HEK293T (cell line): ENCODE data around the gene PICALM.

Experiments used
- CTCF ChIA-PET: fragments of 350-600 bp; formaldehyde crosslinking; extraction: SDS; loops from one replicate; lab custom pipeline; 2021; ENCODE audit warnings: antibody characterized with exemption, inconsistent platforms; lab: Yijun Ruan, JAX
- POLR2A ChIA-PET: fragments of 350-600 bp; formaldehyde crosslinking; extraction: SDS; loops from one replicate; lab custom pipeline; 2020; ENCODE audit warnings: antibody characterized with exemption, inconsistent platforms; lab: Yijun Ruan, JAX
- DNase-seq: peaks from one replicate; pipeline ENCODE4 v3.0.0; 2012; ENCODE audit warnings: mixed read lengths; ENCODE audit errors: extremely low spot score
- ARNT ChIP-seq: fragments of 450-650 bp; IDR thresholded peaks from 2 replicates; pipeline ENCODE4 v1.6.1; 2017; ENCODE audit warnings: mild to moderate bottlenecking
- BHLHE40 ChIP-seq: fragments of 450-650 bp; IDR thresholded peaks from 2 replicates; pipeline ENCODE4 v1.6.1; 2016; ENCODE audit warnings: mild to moderate bottlenecking, moderate library complexity, borderline replicate concordance
- CTBP1 ChIP-seq: fragments of 450-650 bp; IDR thresholded peaks from 2 replicates; pipeline ENCODE4 v1.6.1; 2016; ENCODE audit warnings: borderline replicate concordance
- ELF4 ChIP-seq: fragments of 450-650 bp; IDR thresholded peaks from 2 replicates; pipeline ENCODE4 v1.6.1; 2017; ENCODE audit warnings: antibody characterized with exemption
- FOXA1 ChIP-seq: fragments of 450-650 bp; IDR thresholded peaks from 2 replicates; pipeline ENCODE4 v1.6.1; 2016; ENCODE audit warnings: mild to moderate bottlenecking
- FOXK2 ChIP-seq: fragments of 450-650 bp; IDR thresholded peaks from 2 replicates; pipeline ENCODE4 v1.6.1; 2016; ENCODE audit warnings: mild to moderate bottlenecking
- FOXM1 ChIP-seq: fragments of 450-650 bp; IDR thresholded peaks from 2 replicates; pipeline ENCODE4 v1.6.1; 2017; ENCODE audit warnings: mild to moderate bottlenecking, borderline replicate concordance
- HDGF ChIP-seq: fragments of 450-650 bp; IDR thresholded peaks from 2 replicates; pipeline ENCODE4 v1.6.1; 2017; ENCODE audit warnings: antibody characterized with exemption, borderline replicate concordance
- L3MBTL2 ChIP-seq: fragments of 450-650 bp; conservative IDR thresholded peaks from 2 replicates; pipeline ENCODE4 v1.6.1; 2016; ENCODE audit warnings: mild to moderate bottlenecking
- LEF1 ChIP-seq: fragments of 450-650 bp; IDR thresholded peaks from 2 replicates; pipeline ENCODE4 v1.6.1; 2017; ENCODE audit warnings: mild to moderate bottlenecking, borderline replicate concordance
- NFRKB ChIP-seq: fragments of 450-650 bp; IDR thresholded peaks from 2 replicates; pipeline ENCODE4 v1.6.1; 2016; ENCODE audit warnings: mild to moderate bottlenecking, moderate library complexity
- PKNOX1 ChIP-seq: fragments of 450-650 bp; IDR thresholded peaks from 2 replicates; pipeline ENCODE4 v1.6.1; 2016
- SP1 ChIP-seq: fragments of 450-650 bp; IDR thresholded peaks from 2 replicates; pipeline ENCODE4 v1.6.1; 2017
- SUZ12 ChIP-seq: fragments of 450-650 bp; IDR thresholded peaks from 2 replicates; pipeline ENCODE4 v1.6.1; 2016; ENCODE audit warnings: mild to moderate bottlenecking
- TARDBP ChIP-seq: fragments of 450-650 bp; IDR thresholded peaks from 2 replicates; pipeline ENCODE4 v1.6.1; 2016
- ZNF384 ChIP-seq: fragments of 450-650 bp; IDR thresholded peaks from 2 replicates; pipeline ENCODE4 v1.6.1; 2016

PICALM gene

GRCh38 chr11:86039094-86039493 is 29.8 kb downstream of the PICALM start:
- POLR2A ChIA-PET, result no interaction called here
- CTCF ChIA-PET, result no interaction called here
- DNase-seq, result no peak
- TF ChIP-seq LEF1 (no peak), BHLHE40 (no peak), NFRKB (no peak), FOXM1 (no peak), ZNF384 (no peak), SP1 (no peak), CTBP1 (no peak), L3MBTL2 (no peak), HDGF (no peak), ELF4 (no peak), ARNT (no peak), SUZ12 (no peak), FOXA1 (no peak), PKNOX1 (no peak), TARDBP (no peak), FOXK2 (no peak)

DNA sequence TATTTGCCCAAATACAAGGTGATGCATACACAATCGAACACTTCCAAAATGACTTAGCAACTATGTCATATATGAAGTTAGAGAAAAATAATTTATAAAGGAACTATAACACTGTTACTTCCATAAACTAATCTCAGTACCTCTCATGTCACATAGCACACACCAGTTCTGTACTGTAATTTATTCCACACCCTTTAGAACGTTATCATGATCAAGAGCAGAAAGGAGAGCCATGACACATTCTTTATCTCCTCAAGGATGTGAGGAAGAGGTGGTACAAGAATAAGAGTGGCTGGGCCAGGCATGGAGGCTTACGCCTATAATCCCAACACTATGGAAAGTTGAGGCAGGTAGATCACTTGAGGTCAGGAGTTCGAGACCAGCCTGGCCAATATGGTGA is 31.1 kb downstream of the PICALM start:
- ChIA-PET POLR2A (no interaction called here), CTCF (no interaction called here)
- no peak for TF ChIP-seq BHLHE40
- TF ChIP-seq ELF4, result no peak
- TF ChIP-seq PKNOX1, result no peak
- no peak for TF ChIP-seq ZNF384
- no peak for TF ChIP-seq LEF1
- TF ChIP-seq SP1, result no peak
- no peak for TF ChIP-seq FOXM1
- DNase-seq, result no peak

- ChIA-PET POLR2A (no interaction called here), CTCF (no interaction called here)
- TF ChIP-seq ZNF384, result peak; percentile 45; the same call in 1 of the 2 replicates
- TF ChIP-seq LEF1, result no peak
These were observed 33.0 kb downstream of the PICALM start for GRCh38 chr11:86035920-86036319.

DNA sequence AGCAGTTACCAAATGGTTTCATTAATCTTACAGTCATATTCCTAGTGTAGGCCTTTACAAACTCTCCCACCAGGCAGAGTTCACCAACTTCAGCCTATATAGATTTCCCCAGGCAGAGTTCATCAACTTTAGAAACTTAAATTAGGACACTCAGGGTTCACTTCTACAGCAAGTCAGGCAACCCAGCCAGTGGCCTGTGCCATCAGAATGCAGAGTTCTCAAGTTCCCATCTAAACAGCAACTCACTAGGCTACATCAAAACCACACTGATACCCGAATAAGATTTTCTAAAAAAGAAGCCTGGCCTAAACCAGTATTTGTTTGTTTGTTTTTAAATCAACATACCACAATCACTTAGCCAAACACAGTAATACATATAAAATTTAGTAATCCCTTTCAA is 33.7 kb downstream of the PICALM start:
- ChIA-PET CTCF (no interaction called here), POLR2A (no interaction called here)
- peak; percentile 6 for DNase-seq
- TF ChIP-seq PKNOX1 (no peak), L3MBTL2 (no peak), BHLHE40 (no peak)

More at GRCh38 chr11:86035920-86036319, 33.0 kb downstream of the PICALM start:
- no peak for DNase-seq

DNA sequence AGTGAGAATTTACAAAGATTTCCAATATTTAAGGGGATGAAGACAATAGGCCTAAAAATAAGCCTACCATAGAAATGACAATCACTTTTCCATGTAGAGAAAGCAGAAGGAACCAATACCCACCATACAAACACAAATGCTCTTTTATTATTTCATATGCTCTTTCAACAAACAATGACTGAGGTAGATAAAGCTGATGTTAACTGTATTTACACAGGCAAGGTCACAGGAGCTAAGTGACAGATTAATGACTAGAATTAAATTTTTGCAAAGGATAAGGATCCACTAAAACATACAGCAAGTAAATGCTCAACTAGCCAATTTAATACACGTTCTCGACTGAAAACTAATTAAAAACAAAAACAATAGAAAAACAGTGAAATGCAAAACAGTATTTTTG is 34.2 kb downstream of the PICALM start:
- CTCF ChIA-PET, result no interaction called here

GRCh38 chr11:86021377-86021776 is 47.5 kb downstream of the PICALM start:
- DNase-seq, result no peak
- ChIA-PET CTCF (no interaction called here), POLR2A (no interaction called here)
- TF ChIP-seq LEF1, result no peak
- no peak for TF ChIP-seq NFRKB
- no peak for TF ChIP-seq L3MBTL2

More for the DNA sequence above, 34.2 kb downstream of the PICALM start:
- POLR2A ChIA-PET, result no interaction called here
- no peak for DNase-seq
- TF ChIP-seq CTBP1 (peak; percentile 41; the same call in 1 of the 2 replicates), PKNOX1 (peak; percentile 69), NFRKB (no peak)

- CTCF ChIA-PET, result no interaction called here
- no peak for DNase-seq
- POLR2A ChIA-PET, result no interaction called here
- no peak for TF ChIP-seq FOXK2
- no peak for TF ChIP-seq NFRKB
- TF ChIP-seq L3MBTL2, result no peak
- no peak for TF ChIP-seq PKNOX1
- TF ChIP-seq BHLHE40, result no peak
- TF ChIP-seq HDGF, result no peak
- no peak for TF ChIP-seq ARNT
- TF ChIP-seq LEF1, result no peak
- no peak for TF ChIP-seq CTBP1
- TF ChIP-seq FOXA1, result no peak
- TF ChIP-seq SUZ12, result no peak
- TF ChIP-seq SP1, result no peak
- TF ChIP-seq ELF4, result no peak
- no peak for TF ChIP-seq TARDBP
These were observed 50.6 kb downstream of the PICALM start for GRCh38 chr11:86018249-86018648.
